ENCODE data around the gene IFNGR1.

DNA sequence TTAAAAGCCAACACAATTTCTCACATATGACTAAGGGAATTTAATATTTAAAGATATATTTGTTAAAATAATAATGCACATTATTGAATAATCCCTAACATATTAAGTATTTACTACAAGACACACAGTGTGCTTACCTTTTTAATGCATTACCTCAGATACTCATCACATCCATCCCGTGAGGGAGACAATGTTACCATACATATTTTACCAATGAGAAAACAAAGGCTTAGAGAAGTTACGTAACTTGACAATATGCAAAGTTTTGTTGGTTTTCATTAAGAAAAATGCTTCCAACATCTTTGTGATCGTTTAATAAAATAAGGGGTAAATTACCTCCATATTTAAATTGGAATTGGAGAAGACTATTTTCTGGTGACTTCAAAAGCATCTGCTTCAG, 4.3 kb downstream of the IFNGR1 start:
- TF ChIP-seq, protein P1, sequence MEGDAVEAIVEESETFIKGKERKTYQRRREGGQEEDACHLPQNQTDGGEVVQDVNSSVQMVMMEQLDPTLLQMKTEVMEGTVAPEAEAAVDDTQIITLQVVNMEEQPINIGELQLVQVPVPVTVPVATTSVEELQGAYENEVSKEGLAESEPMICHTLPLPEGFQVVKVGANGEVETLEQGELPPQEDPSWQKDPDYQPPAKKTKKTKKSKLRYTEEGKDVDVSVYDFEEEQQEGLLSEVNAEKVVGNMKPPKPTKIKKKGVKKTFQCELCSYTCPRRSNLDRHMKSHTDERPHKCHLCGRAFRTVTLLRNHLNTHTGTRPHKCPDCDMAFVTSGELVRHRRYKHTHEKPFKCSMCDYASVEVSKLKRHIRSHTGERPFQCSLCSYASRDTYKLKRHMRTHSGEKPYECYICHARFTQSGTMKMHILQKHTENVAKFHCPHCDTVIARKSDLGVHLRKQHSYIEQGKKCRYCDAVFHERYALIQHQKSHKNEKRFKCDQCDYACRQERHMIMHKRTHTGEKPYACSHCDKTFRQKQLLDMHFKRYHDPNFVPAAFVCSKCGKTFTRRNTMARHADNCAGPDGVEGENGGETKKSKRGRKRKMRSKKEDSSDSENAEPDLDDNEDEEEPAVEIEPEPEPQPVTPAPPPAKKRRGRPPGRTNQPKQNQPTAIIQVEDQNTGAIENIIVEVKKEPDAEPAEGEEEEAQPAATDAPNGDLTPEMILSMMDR (IDR thresholded peaks at IDR 0.05; ENCODE audit: poor library complexity) = no peak
- TF ChIP-seq EZH2phosphoT487 (IDR thresholded peaks at IDR 0.05; ENCODE audit: low read depth, severe bottlenecking, unreplicated experiment) = no peak
- TF ChIP-seq EZH2 (IDR thresholded peaks at IDR 0.05; ENCODE audit: borderline replicate concordance) = no peak
